Mesodermal cell (in vitro differentiated cells): ENCODE results near the gene ZNF750. TPM values are rescaled to one million over a fixed set of nuclear protein-coding genes. Genes with fewer than 3 reads are reported as not detected.

Experiments used
- H3K27ac ChIP-seq: 2 replicates; pipeline ENCODE4 v1.7.0; 2013; ENCODE audit warnings: mild to moderate bottlenecking, low read depth, low read length, moderate library complexity; ENCODE audit not compliant: severe bottlenecking
- H3K36me3 ChIP-seq: 2 replicates; pipeline ENCODE4 v1.7.1; 2013; ENCODE audit warnings: mild to moderate bottlenecking, low read length, moderate library complexity; ENCODE audit not compliant: control insufficient read depth, insufficient read depth
- H3K4me1 ChIP-seq: one replicate; pipeline ENCODE4 v1.7.1; 2013; ENCODE audit warnings: mild to moderate bottlenecking, low read length; ENCODE audit not compliant: insufficient read depth, control insufficient read depth, poor library complexity, severe bottlenecking
- H3K4me3 ChIP-seq: 2 replicates; pipeline ENCODE4 v1.7.0; 2013; ENCODE audit warnings: low read length, control low read depth, mild to moderate bottlenecking; ENCODE audit not compliant: insufficient read depth, poor library complexity, severe bottlenecking; ENCODE audit errors: extremely low read depth
- H3K9me3 ChIP-seq: 2 replicates; pipeline ENCODE4 v1.7.1; 2013; ENCODE audit warnings: mild to moderate bottlenecking, low read length, moderate library complexity; ENCODE audit not compliant: control insufficient read depth
- WGBS, 2 experiments: methylation state at CpG; one replicate each; pipeline ENCODE4 v1.1.5; 2013; ENCODE audit warnings: missing lambda C conversion rate in 2 of 2; ENCODE audit not compliant: insufficient coverage in 2 of 2; 5-methylcytosine and 5-hydroxymethylcytosine counted together
- polyA plus RNA-seq, 2 experiments: library from polyadenylated mRNA; stranded (reverse); fragments of 50-300 nt; gene quantifications; one replicate each; pipeline ENCODE4 v1.2.3, GENCODE V29; 2013

Gene ZNF750
- polyA plus RNA-seq (2013, experiment 1 of 2) = not detected
- 0.15 TPM for polyA plus RNA-seq (2013, experiment 2 of 2)

- WGBS, 2 experiments = 89 to 93% methylated on average over 24 to 25 of the region's 25 CpGs
- no peak within 1 kb of the TSS for H3K27ac ChIP-seq
Measured at GRCh38 chr17:82839617-82840292, at the start of gene ZNF750. TSS of gene ZNF750 (minus strand) at chr17:82840022. CDS start at chr17:82832454, 7,568 bp downstream.

GRCh38 chr17:82888583-82889495 is 49.0 kb upstream of the ZNF750 start:
- Histone ChIP-seq H3K36me3 (peaks cover 21% of the 10 kb centered on the region), H3K27ac (no peak overlapping the region), H3K4me3 (no peak overlapping the region), H3K4me1 (peaks cover 14% of the 10 kb centered on the region), H3K9me3 (no peaks in the 10 kb centered on the region)
- 91 to 93% methylated on average over 25 to 28 of the region's 30 CpGs for WGBS, 2 experiments

More at GRCh38 chr17:82839617-82840292, at the start of gene ZNF750:
- peaks cover 9% of the 10 kb centered on the region for H3K36me3 ChIP-seq
- H3K9me3 ChIP-seq = no peaks in the 10 kb centered on the region
- no peak within 1 kb of the TSS for H3K4me3 ChIP-seq
- peaks cover 26% of the 10 kb centered on the region for H3K4me1 ChIP-seq

GRCh38 chr17:82887255-82888164 is 47.7 kb upstream of the ZNF750 start:
- Histone ChIP-seq H3K36me3 (peaks cover 17% of the 10 kb centered on the region), H3K27ac (no peak overlapping the region), H3K4me1 (peaks cover 14% of the 10 kb centered on the region), H3K9me3 (no peaks in the 10 kb centered on the region), H3K4me3 (no peak overlapping the region)
- WGBS, 2 experiments = 92 to 95% methylated on average over 22 to 26 of the region's 27 CpGs

DNA sequence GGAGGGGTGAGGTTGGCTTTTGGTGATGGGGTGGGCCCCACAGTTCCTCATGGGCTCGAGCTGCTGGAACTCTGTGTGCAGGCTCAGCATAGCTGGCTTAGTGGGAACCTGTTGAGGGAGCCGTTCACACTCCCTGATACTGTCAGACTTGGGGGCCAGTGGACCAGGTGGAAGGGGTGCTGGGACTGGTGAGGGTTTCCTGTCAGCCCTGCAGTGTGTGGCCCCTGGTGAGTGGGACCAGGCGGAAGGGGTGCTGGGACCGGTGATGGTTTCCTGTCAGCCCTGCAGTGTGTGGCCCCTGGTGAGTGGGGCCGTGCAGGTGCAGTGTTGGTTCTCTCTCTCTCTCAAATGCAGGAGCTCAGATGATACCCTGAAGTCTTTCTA is 45.1 kb upstream of the ZNF750 start:
- H3K4me3 ChIP-seq = no peak overlapping the region
- H3K4me1 ChIP-seq = peaks cover 14% of the 10 kb centered on the region

GRCh38 chr17:82884341-82884969 is 44.6 kb upstream of the ZNF750 start:
- Histone ChIP-seq H3K9me3 (no peaks in the 10 kb centered on the region), H3K4me3 (no peak overlapping the region), H3K4me1 (peaks cover 14% of the 10 kb centered on the region), H3K27ac (no peak overlapping the region), H3K36me3 (peaks cover 8% of the 10 kb centered on the region)
- WGBS, 2 experiments = 91 to 97% methylated on average over 21 to 23 of the region's 25 CpGs

More for the DNA sequence above, 45.1 kb upstream of the ZNF750 start:
- Histone ChIP-seq H3K9me3 (no peaks in the 10 kb centered on the region), H3K36me3 (peaks cover 11% of the 10 kb centered on the region), H3K27ac (no peak overlapping the region)
- 96 to 98% methylated on average over 4 to 5 of the region's 5 CpGs for WGBS, 2 experiments

DNA sequence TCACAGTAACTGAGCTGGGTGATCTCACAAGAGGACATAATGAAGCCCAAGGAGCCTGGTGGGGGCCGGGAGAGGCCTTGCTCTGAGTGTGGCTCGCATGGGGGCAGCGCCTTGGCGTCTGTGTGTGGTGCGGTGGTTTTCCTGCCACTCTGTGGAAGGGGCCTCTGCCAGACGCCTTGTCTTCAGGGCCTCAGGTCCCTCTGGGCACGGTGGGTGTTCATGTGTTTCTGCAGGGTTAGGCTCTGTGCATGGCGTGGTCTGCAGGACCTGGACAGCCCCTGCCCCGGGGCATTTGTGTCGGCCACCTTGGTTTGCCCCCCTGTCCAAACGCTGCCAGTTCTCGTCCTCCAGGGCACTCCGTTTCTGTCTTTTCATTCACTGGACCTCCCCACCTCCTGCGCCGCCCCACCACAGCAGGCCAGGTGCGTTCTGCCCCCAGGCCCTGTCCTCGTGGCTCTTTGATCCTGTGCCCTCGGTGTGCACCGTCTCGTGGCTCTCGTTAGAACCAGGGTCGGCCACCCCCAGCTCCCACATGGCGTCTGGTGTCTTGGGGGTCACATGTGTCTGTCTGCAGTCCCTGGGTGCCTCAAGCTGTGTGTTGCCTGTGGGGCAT is 43.7 kb upstream of the ZNF750 start:
- 93 to 97% methylated on average over 19 to 22 of the region's 23 CpGs for WGBS, 2 experiments

DNA sequence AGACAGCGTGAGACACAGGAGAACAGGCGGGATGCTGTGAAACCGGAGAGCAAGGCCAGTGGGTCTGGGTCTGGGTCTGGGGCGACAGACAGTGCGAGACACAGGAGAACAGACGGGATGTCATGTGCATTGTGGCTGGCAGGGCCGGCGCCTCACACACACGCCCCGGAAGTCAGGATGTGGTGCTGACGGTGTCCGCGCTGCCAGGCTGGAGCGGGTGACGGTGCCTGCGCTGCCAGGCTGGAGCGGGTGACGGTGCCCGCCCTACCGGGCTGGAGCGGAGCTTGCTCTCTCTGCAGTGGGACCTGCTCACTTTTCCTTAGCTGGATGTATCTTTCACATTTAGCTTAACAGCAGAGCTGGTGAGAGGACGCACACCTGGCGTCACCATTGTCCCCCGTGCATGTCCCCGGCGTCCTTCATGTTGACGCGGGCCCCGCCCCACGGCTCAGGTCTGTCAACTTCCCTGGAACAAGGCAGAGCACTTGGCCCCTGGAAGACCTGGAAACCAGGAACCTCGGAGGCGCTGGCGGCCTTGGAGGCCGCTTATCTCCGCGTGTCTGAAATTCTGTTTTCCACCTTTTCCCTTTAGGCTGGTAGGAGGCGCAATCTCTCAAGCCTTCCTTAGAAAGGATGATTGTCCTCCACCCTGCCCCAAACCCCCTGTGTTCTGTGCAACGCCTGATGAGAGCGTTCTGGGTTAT is 43.0 kb upstream of the ZNF750 start:
- Histone ChIP-seq H3K36me3 (peaks cover 8% of the 10 kb centered on the region), H3K4me3 (no peak overlapping the region), H3K27ac (no peak overlapping the region), H3K4me1 (peaks cover 14% of the 10 kb centered on the region), H3K9me3 (no peaks in the 10 kb centered on the region)
- whole genome bisulfite sequencing, 2 experiments = 94 to 97% methylated on average over 39 of the region's 39 CpGs

More for the DNA sequence above, 43.7 kb upstream of the ZNF750 start:
- H3K4me3 ChIP-seq = no peak overlapping the region
- H3K9me3 ChIP-seq = no peaks in the 10 kb centered on the region
- H3K4me1 ChIP-seq = peaks cover 14% of the 10 kb centered on the region
- no peak overlapping the region for H3K27ac ChIP-seq
- H3K36me3 ChIP-seq = peaks cover 8% of the 10 kb centered on the region

DNA sequence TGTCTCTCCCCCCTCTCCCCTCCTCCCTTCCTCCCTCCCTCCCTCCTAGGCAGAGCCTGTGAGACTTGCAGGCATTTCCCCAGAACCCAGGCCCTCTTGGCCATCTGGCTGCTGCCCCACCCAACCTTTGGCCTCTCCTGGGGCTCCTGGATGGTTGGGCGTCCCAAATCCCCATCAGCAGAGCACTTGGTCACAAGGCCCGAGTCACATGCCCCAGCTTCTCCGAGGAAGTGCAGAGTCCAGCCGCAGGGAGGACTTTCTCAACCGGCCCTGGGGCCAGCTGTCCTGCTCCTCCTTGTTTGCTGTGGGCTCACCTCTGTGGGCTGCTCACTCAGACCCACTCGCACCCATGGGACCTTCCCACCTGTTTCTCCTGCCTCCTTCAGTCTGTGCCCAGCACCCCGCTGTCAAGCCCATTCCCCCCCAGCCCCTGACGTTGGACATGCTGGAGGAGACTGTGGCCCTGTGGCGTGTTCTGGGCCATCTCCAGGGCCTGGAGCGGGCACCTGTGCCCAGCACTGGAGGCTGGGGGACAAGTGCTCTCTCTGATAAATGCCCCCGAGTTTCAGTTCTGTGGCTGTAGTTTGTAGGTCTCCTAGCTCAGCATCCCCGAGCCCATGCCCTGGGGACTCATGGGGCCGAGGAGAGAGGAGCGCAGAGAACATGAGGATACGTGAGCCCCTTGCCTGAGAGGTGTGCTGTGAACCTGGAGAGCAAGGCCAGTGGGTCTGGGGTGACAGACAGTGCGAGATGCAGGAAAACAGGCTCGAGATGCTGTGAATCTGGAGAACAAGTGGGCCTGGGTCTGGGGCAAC is 42.3 kb upstream of the ZNF750 start:
- no peak overlapping the region for H3K27ac ChIP-seq
- 91 to 93% methylated on average over 14 to 17 of the region's 17 CpGs for WGBS, 2 experiments

More for the DNA sequence above, 42.3 kb upstream of the ZNF750 start:
- Histone ChIP-seq H3K9me3 (no peaks in the 10 kb centered on the region), H3K4me1 (peaks cover 14% of the 10 kb centered on the region), H3K36me3 (peaks cover 3% of the 10 kb centered on the region), H3K4me3 (no peak overlapping the region)
